ENCODE results near the gene PCIF1.
A peak's percentile ranks its signal among the peaks of the same experiment; 100 is the strongest.

PCIF1 gene

DNA sequence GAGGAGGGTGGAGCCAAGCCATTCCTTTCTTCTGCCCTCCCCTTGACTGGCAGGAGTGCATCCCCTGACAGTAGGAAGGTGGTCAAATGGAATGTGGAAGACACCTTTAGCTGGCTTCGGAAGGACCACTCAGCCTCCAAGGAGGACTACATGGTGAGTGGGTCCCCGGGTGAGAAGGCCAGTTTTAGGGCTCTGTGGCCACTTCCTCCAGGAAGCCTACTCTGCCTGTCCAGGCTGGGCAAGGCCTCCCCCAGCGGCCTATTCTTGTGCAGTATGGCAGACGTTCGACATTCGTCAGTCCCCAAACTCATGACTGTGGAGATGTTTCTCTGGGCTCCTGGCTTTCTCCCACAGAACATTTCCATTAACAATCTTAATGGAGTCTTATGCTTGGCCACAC is 9.1 kb downstream of the PCIF1 start:
- ChIA-PET POLR2A (ENCODE audit: low non-redundant PET) (interaction anchor here (2.3 kb wide), 1 partner anchor 9 kb away, joined by 17 read pairs; the partner anchor contains the start of gene PCIF1), CTCF (interaction anchor here (0.6 to 1.1 kb wide), 2 partner anchors 26 to 62 kb away, joined by 3 read pairs; no protein-coding TSS in a partner anchor)
- TF ChIP-seq, protein P1, sequence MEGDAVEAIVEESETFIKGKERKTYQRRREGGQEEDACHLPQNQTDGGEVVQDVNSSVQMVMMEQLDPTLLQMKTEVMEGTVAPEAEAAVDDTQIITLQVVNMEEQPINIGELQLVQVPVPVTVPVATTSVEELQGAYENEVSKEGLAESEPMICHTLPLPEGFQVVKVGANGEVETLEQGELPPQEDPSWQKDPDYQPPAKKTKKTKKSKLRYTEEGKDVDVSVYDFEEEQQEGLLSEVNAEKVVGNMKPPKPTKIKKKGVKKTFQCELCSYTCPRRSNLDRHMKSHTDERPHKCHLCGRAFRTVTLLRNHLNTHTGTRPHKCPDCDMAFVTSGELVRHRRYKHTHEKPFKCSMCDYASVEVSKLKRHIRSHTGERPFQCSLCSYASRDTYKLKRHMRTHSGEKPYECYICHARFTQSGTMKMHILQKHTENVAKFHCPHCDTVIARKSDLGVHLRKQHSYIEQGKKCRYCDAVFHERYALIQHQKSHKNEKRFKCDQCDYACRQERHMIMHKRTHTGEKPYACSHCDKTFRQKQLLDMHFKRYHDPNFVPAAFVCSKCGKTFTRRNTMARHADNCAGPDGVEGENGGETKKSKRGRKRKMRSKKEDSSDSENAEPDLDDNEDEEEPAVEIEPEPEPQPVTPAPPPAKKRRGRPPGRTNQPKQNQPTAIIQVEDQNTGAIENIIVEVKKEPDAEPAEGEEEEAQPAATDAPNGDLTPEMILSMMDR (conservative IDR thresholded peaks at IDR 0.05; ENCODE audit: low read depth), result no peak
- peak overlapping the region; percentile 80 for H3K27ac ChIP-seq
- no peak for DNase-seq (ENCODE audit: low spot score)

- POLR2A ChIA-PET (ENCODE audit: low non-redundant PET), result interaction anchor here (2.3 kb wide), 1 partner anchor 10 kb away, joined by 17 read pairs; the partner anchor contains the start of gene PCIF1
- TF ChIP-seq, protein P1 (conservative IDR thresholded peaks at IDR 0.05; ENCODE audit: low read depth), result no peak
- DNase-seq (ENCODE audit: low spot score), result peak; percentile 87
These were observed 9.9 kb downstream of the PCIF1 start for GRCh38 chr20:45944151-45944964.

DNA sequence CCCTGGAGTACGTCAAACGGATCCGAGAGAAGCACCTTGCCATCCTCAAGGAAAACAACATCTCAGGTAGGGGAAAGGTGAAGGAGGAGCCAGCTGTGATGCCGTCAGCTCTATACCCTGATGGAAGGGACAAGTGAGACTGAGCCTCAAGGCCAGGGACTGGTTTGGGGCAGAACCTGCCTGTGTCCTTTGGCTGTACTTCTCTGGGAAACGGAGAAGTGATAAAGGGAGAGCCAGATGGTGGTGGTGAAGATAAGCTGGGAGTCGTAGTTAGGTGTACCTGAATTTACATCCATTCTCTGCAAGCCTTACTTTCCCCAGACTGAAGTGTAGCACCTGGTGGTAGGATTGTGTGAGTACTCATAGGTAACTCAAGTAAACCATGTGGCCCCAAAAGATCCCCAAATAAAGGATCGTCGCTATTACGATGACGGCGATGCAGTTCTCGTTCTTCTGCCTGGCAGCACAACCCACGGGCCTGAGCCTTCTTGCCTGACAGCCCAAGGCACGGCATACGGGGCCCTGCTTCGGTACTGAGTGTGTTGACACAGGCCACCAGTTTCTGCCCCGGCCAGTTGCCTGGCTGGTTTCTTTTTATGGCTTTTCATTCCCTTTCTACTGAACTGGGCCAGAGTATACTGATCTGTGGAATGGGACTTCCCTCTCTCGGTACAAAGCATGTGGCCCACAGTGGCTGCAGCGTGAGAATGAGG is 10.6 kb downstream of the PCIF1 start:
- TF ChIP-seq, protein P1 (conservative IDR thresholded peaks at IDR 0.05; ENCODE audit: low read depth), result no peak
- H3K27ac ChIP-seq, result peak overlapping the region; percentile 86
- DNase-seq (ENCODE audit: low spot score), result no peak
- ChIA-PET POLR2A (ENCODE audit: low non-redundant PET) (interaction anchor here (2.3 to 5.6 kb wide), 2 partner anchors 11 kb away, joined by 17 to 35 read pairs; partner anchors contain the start of gene PCIF1), CTCF (interaction anchor here (0.6 to 2.1 kb wide), 9 partner anchors 8 to 389 kb away, joined by 3 to 9 read pairs (median 3); partner anchors contain the start of gene MMP9)

More at GRCh38 chr20:45944151-45944964, 9.9 kb downstream of the PCIF1 start:
- CTCF ChIA-PET, result interaction anchor here (0.5 to 1.2 kb wide), 11 partner anchors 9 to 866 kb away, joined by 3 to 7 read pairs (median 3); partner anchors contain the start of gene MMP9
- peak overlapping the region; percentile 86 for H3K27ac ChIP-seq

- no peak for DNase-seq (ENCODE audit: low spot score)
- POLR2A ChIA-PET (ENCODE audit: low non-redundant PET), result interaction anchor here (5.6 kb wide), 1 partner anchor 11 kb away, joined by 35 read pairs; the partner anchor contains the start of gene PCIF1
- CTCF ChIA-PET, result interaction anchor here (0.7 to 2.1 kb wide), 5 partner anchors 9 to 388 kb away, joined by 3 to 9 read pairs (median 4); no protein-coding TSS in a partner anchor
- peak overlapping the region; percentile 86 for H3K27ac ChIP-seq
- TF ChIP-seq, protein P1 (conservative IDR thresholded peaks at IDR 0.05; ENCODE audit: low read depth), result no peak
These were observed 11.2 kb downstream of the PCIF1 start for GRCh38 chr20:45945678-45946148.

- CTCF ChIA-PET, result interaction anchor here (0.6 to 2.1 kb wide), 9 partner anchors 9 to 772 kb away, joined by 3 to 9 read pairs (median 3); no protein-coding TSS in a partner anchor
- peak overlapping the region; percentile 86 for H3K27ac ChIP-seq
- DNase-seq (ENCODE audit: low spot score), result peak; percentile 53
- TF ChIP-seq, protein P1 (conservative IDR thresholded peaks at IDR 0.05; ENCODE audit: low read depth), result no peak
- POLR2A ChIA-PET (ENCODE audit: low non-redundant PET), result interaction anchor here (1.0 to 5.6 kb wide), 2 partner anchors 12 to 15 kb away, joined by 5 to 35 read pairs; partner anchors contain the start of gene PCIF1
These were observed 11.9 kb downstream of the PCIF1 start for GRCh38 chr20:45946149-45946970.
